Uterus (tissue), 4 donors: ENCODE measurements around the gene POU4F1. TPM values are rescaled to one million over a fixed set of nuclear protein-coding genes. Genes with fewer than 3 reads are reported as not detected.

Source experiments
- DNase-seq, 2 donors: peaks; one replicate each; pipeline ENCODE4 v3.0.0-alpha.2; 2019 to 2020
- H3K27ac ChIP-seq, 2 donors: fragments of 200-600 bp; sonication (generic); 1 replicate in 1 of 2; 2 replicates in 1 of 2; pipeline ENCODE4 v1.5.1; 2016 to 2018
- H3K27me3 ChIP-seq, 2 donors: fragments of 200-600 bp; sonication (generic); one replicate each; pipeline ENCODE4 v1.5.1; 2018 to 2019; ENCODE audit warnings: control low read depth in 1 of 2
- H3K36me3 ChIP-seq, 2 donors: fragments of 200-600 bp; sonication (generic); one replicate each; pipeline ENCODE4 v1.5.1; 2019; ENCODE audit warnings: control low read depth in 1 of 2
- H3K4me1 ChIP-seq, 2 donors: fragments of 200-600 bp; sonication (generic); one replicate each; pipeline ENCODE4 v1.5.1; 2018 to 2019; ENCODE audit warnings: control low read depth in 1 of 2
- H3K4me3 ChIP-seq, 2 donors: fragments of 200-600 bp; sonication (generic); 1 replicate in 1 of 2; 2 replicates in 1 of 2; pipeline ENCODE4 v1.5.1; 2018 to 2019; ENCODE audit warnings: mild to moderate bottlenecking in 1 of 2
- H3K9me3 ChIP-seq, 2 donors: fragments of 200-600 bp; sonication (generic); one replicate each; pipeline ENCODE4 v1.5.1; 2019; ENCODE audit warnings: control low read depth in 1 of 2
- CTCF ChIP-seq, 4 experiments: fragments of 200-600 bp in 2 of 4; fragments of 450-650 bp in 2 of 4; sonication (generic) in 2 of 4; IDR thresholded peaks; one replicate each; pipeline ENCODE4 v1.5.1; 2016 to 2019; ENCODE audit warnings: antibody characterized with exemption in 4 of 4, mild to moderate bottlenecking in 2 of 4, moderate library complexity in 1 of 4
- POLR2A ChIP-seq, 2 donors: fragments of 450-650 bp; IDR thresholded peaks; one replicate each; pipeline ENCODE4 v1.6.1; 2016; ENCODE audit warnings: antibody characterized with exemption in 2 of 2, mild to moderate bottlenecking in 1 of 2, moderate library complexity in 1 of 2
- intact Hi-C: fragments of 100-400 bp; cut with DNase I; formaldehyde crosslinking; loops from one replicate; pipeline ENCODE4 v1.15.1; 2023; ENCODE audit warnings: low total_unique reads
- total RNA-seq, 4 donors: library from RNA; depleted of rRNA in 3 of 4; stranded (reverse); fragments of >200 nt in 3 of 4; gene quantifications; one replicate each; pipeline versions ENCODE4 v1.1.0 to v1.2.4, GENCODE V29; 2014 to 2023
- donor health status: DM: yes; HTN: yes; CAD: no.

The POU4F1 gene
- total RNA-seq, 4 donors from 2014 or later = not detected

GRCh38 chr13:78595495-78596398 lies 7.6 kb downstream of the POU4F1 start:
- Histone ChIP-seq H3K4me1 (no peaks in the 10 kb centered on the region), H3K4me3 (no peak overlapping the region), H3K27me3 (peaks cover 33 to 94% of the 10 kb centered on the region in 2 donors), H3K9me3 (peaks cover 0 to 3% of the 10 kb centered on the region in 2 donors), H3K27ac (no peak overlapping the region), H3K36me3 (no peaks in the 10 kb centered on the region)
- intact Hi-C loops = no loop called here
- TF ChIP-seq POLR2A (IDR thresholded peaks at IDR 0.05) (no peak), CTCF (IDR thresholded peaks at IDR 0.05) (no peak)
- no peak for DNase-seq

GRCh38 chr13:78594456-78594975 lies 8.8 kb downstream of the POU4F1 start:
- Histone ChIP-seq H3K27me3 (peaks cover 29 to 89% of the 10 kb centered on the region in 2 donors), H3K36me3 (no peaks in the 10 kb centered on the region), H3K27ac (no peak overlapping the region), H3K4me1 (no peaks in the 10 kb centered on the region), H3K9me3 (peaks cover 0 to 3% of the 10 kb centered on the region in 2 donors), H3K4me3 (no peak overlapping the region)
- no peak for DNase-seq
- TF ChIP-seq CTCF (IDR thresholded peaks at IDR 0.05) (no peak), POLR2A (IDR thresholded peaks at IDR 0.05) (no peak)
- intact Hi-C loops = no loop called here

GRCh38 chr13:78593652-78594455 lies 9.5 kb downstream of the POU4F1 start:
- TF ChIP-seq POLR2A (IDR thresholded peaks at IDR 0.05) (no peak), CTCF (IDR thresholded peaks at IDR 0.05) (no peak)
- peaks cover 0 to 3% of the 10 kb centered on the region in 2 donors for H3K9me3 ChIP-seq
- H3K36me3 ChIP-seq = no peaks in the 10 kb centered on the region
- H3K27me3 ChIP-seq = peaks cover 29 to 83% of the 10 kb centered on the region in 2 donors
- no peak for DNase-seq
- no peak overlapping the region for H3K4me3 ChIP-seq
- intact Hi-C loops = no loop called here
- H3K4me1 ChIP-seq = no peaks in the 10 kb centered on the region
- H3K27ac ChIP-seq = no peak overlapping the region

GRCh38 chr13:78593129-78593528 lies 10.2 kb downstream of the POU4F1 start:
- Histone ChIP-seq H3K27me3 (peaks cover 29 to 81% of the 10 kb centered on the region in 2 donors), H3K4me1 (no peaks in the 10 kb centered on the region), H3K36me3 (no peaks in the 10 kb centered on the region), H3K4me3 (no peak overlapping the region), H3K27ac (no peak overlapping the region), H3K9me3 (no peaks in the 10 kb centered on the region)
- TF ChIP-seq POLR2A (IDR thresholded peaks at IDR 0.05) = no peak
- TF ChIP-seq CTCF (IDR thresholded peaks at IDR 0.05) = no peak
- DNase-seq = no peak
- intact Hi-C loops = no loop called here
